ENCODE results near the gene NDUFB10.

The NDUFB10 gene

DNA sequence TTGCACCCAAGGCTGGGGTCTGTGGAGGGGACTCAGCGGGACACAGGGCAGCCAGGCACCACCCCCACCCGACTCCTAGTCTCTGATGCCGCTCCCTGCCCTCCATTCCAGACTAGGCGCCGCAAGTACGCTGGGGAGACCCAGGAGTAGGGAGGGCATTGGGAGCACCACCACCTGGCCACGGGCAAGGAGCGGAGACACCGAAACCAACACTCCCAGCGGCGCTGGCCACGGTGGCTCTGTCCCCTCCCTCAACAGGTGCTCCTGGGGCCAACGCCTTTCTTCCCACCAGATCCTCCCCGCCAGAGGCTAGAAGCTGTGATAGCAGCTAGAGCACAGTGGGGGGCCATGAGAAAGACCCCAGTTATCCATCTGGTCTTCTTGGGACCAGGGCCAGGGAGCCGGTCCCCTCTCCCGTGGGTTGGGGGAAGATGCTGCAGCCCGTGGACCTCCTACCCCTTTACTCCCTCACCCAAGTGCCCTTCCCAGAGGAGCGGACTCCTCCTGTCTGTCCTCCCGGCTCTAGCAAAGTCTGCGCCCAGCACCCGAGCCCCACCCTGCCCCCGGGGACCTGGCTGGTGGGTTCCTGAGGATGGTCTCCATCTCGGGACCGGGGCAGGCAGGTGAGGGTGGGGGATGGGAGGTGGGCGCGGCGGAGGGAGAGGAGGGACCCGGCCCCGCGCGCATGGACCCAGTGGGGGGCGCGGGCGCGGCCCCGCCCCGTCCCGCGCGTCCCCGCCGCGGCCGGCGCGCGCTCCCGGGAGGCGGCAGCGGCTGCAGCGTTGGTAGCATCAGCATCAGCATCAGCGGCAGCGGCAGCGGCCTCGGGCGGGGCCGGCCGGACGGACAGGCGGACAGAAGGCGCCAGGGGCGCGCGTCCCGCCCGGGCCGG is 30.1 kb downstream of the NDUFB10 start, which contains the start of gene SYNGR3:
SYNGR3 (plus strand) TSS at position 762 of the 892 bp plus-strand sequence. CDS start 133 bp downstream, outside the sequence.
- no peak for DNase-seq

DNA sequence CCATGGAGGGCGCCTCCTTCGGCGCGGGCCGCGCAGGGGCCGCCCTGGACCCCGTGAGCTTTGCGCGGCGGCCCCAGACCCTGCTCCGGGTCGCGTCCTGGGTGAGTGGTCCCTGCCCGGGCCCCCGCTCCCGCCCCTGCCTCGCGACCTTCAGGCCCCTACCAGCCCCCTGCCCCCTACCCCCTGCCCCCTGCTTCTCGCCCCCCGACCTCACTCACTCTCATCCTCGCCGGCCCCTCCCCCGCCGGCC is 30.7 kb downstream of the NDUFB10 start:
- no peak for DNase-seq

GRCh38 chr16:1990351-1991134 is 31.2 kb downstream of the NDUFB10 start:
- DNase-seq, result peak; percentile 45

- DNase-seq, result peak; percentile 48
Measured at GRCh38 chr16:1991135-1991551, 31.8 kb downstream of the NDUFB10 start.

DNA sequence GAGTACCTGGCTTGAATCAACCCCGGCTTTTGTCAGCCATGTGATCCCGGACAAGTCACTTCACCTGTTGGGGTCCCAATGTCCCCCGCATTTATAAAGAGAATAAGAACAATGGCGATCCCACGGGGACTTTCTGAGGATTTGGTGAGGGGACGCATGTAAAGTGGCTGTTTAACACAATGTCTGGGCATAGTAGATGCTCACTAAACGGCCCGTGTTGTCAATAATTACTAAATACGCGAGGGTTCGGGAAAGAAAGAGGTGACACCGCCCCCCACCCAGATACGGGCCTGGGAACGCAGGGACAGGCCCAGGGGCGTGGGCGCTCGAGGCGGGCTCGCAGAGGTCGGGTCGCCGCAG is 32.2 kb downstream of the NDUFB10 start:
- no peak for DNase-seq

- peak; percentile 96 for DNase-seq
Measured at GRCh38 chr16:1991948-1992703, 32.8 kb downstream of the NDUFB10 start.

- DNase-seq, result no peak
Measured at GRCh38 chr16:1992704-1993317, 33.5 kb downstream of the NDUFB10 start.

- no peak for DNase-seq
Measured at GRCh38 chr16:1993731-1994131, 34.4 kb downstream of the NDUFB10 start.

DNA sequence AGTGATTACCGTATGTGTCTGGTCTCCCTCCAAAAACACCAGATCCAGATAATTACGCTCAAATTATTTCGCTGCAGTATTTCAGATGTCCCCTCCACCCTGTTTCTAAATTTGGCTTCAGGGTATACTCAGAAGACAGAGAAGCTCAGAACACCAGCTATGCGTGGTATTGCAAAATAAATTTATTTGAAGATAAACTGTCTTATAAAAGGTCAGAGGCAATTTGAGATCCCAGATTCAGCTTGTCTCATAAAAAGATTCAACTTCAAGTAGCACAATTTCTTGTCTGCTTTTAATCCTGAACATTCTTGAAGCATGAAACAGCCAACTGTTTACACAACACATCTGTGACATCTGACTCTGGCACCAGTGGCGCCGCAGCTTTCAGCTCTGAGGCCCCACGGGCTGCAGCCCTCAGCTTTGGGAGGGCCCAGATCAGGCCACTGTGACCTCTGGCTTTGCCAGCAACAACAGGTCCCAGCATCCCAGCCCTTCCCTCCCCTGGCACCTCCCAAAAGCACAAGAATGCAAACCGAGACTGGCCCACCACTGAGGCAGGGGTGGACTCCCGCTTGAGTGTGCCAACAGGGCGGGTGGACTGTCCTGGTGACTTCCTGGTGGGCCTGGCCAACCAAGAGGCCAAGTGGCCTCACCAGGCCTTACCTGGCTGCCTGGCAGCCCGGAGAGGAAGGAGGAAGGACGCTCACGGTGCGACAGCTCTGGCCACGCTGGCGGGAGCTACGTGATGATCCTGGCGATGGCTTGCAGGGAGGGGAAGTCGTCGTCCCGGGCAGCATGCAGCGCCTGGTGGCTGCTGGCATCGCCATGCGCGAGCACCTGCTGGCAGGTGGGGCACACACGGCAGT is 38.4 kb downstream of the NDUFB10 start:
- no peak for DNase-seq

- no peak for DNase-seq
Measured at GRCh38 chr16:1998360-1998835, 39.1 kb downstream of the NDUFB10 start.

DNA sequence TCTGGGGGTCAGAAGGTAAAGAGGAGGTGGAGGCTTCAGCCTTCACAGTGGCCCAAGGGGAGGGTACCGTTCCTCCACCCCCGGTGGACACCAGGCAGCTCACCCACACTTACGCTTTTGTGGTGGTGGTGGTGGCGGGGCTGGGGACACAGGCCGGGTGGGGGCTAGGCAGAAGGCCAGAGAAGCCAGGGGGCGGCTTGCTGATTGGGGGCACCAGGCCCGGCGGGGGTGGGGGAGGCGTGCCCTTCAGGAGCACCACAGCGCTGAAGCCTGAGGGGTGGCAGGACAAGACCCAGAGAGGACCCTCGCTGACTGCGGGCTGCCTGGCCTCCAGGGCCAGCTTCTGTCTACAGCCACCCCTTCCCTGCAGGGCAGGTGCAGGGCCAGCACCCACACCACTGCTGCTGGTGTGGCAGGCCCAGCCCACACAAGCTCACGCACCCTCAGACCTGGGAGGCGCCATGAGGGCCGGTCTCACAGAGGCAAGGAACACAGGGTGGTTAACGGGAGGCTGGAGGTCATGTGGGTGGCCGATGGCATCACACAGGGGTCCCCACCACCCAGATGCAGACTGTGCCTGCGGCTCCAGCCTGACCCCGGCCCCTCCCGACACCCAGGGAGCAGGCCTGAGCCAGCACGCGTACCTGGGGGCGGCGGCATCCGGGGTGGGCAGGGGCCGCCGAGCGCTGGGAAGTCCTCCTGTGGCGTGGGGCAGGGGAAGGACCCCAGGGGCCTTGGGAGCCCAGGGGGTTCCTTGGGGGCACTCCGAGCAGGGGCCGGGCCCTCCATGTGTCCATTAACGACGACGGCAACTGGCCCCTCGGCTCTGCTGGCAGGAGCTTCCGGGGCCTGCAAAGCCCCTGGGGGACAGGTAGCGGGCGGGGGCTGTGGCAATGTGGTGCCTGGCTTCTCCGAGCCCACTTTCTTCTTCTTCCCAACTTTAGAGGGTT is 39.8 kb downstream of the NDUFB10 start:
- DNase-seq, result no peak

DNA sequence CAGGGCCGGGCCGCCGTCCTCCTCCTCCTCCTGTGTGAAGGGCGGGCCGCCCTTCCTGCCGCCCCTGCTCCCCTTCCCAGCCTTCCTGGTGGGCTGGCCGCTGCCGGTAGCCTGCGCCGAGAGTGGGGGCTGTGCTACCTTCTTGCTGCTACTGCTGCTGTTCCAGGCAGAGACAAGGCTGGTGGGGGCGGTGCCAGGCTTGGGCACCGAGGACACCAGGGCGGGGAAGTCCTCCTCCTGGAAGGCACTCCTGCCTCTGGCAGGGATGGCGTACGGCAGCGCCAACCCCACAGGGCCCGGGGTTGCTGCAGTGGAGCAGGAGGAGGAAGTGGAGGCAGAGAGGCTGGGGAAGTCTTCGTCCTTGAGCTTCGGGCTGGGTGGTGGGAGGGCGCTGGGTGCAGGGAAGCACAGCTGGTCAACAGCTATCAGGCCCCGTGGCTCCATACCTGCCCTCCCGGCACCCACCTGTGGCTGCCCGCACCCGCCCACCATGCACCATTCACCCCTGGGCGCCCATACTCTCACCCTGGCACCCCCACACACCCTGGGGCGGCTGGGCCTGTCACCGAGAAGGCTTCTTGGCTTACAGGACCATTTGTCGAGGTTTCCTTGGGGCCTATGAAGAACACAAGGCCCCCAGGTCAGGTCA is 40.7 kb downstream of the NDUFB10 start:
- no peak for DNase-seq

DNA sequence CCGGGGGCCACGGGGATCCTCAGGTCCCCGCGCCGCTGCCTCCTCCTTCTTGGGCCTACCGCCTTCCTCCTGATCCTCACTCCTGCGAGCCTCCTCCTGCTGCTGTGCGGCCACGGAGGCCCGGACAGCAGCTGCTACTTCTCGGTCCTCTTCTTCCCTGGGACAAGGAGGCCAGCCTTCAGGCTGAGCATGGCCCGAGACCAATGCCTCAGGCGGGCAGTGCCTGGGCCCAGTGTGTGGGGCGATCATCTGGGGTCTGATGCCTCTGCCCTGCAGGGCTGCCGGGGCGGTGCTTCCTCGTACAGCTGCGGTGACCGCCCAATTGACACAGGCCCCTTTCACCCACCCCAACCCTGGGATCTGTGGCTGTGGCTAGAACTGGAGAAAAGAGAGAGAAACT is 41.7 kb downstream of the NDUFB10 start:
- DNase-seq, result no peak

DNA sequence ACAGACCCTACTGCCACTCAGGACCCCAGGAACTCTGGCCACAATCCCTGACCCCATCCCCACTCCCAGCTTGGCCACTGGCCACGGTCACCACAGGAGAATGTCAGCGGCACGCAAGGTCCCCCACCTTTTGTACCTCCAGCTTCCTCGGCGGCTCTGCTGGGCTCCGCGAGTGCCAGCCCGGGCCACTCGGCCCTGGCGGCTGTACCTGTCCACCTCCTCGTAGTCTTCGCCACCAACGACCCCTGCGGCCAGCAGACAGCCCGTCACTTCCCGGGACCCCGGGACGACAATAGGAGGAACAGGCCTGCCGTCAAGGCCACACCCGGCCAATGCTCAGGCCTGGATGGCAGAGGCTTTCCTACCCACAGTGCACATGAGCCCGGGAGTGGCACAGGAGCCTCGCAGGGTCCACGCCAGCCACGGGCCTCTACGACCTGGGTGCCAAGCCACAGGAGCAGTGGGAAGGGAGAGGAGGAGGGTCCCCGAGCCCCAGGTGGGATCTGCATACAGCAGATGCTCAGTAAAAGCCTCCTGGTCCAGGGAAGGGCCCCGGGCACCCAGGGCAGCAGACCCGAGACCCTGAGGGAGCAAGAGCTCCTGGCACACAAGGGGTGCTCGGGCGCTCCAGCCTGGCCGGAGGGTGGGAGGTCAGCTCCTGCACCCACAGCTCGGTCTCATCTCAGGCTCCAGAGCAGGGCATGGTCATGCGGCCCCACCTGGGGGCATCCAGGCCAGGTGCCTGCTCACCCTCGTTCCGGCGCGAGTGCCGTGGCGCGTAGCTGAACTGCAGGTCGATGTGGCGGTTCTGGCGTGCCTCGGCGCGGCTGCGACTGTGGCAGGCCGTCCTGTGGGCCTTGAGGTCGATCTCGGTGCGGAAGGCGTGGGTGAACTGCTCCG is 42.4 kb downstream of the NDUFB10 start:
- DNase-seq, result no peak

- no peak for DNase-seq
Measured at GRCh38 chr16:2002406-2003230, 43.3 kb downstream of the NDUFB10 start.

DNA sequence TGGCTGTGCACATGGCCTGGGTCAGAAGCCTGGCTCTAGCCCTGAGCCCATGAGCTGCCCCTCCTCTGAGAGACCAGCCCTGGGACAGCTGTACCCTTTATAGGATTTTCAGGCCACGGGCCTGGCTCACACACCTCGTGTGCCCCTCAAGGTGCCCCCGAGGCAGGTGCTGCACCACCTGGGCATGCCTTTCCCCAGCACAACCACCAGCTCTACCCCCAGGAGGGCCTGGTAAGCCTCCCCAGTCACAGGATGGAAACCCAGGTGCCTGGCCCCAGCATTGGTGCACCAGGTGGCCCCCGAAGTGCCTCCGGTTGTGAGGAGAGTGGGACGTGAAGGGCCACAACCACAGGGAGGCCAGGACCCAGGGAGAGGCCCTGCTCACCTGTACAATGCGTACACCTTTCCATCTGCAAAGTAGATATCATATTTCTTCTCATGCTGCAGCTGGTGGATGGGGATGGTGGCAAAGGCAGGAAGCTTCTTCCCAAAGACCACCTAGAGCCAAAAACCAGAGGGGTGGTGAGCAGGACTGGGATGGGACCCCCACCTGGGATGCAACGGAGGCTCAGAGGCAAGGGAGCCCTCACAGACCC is 44.0 kb downstream of the NDUFB10 start:
- DNase-seq, result no peak

DNA sequence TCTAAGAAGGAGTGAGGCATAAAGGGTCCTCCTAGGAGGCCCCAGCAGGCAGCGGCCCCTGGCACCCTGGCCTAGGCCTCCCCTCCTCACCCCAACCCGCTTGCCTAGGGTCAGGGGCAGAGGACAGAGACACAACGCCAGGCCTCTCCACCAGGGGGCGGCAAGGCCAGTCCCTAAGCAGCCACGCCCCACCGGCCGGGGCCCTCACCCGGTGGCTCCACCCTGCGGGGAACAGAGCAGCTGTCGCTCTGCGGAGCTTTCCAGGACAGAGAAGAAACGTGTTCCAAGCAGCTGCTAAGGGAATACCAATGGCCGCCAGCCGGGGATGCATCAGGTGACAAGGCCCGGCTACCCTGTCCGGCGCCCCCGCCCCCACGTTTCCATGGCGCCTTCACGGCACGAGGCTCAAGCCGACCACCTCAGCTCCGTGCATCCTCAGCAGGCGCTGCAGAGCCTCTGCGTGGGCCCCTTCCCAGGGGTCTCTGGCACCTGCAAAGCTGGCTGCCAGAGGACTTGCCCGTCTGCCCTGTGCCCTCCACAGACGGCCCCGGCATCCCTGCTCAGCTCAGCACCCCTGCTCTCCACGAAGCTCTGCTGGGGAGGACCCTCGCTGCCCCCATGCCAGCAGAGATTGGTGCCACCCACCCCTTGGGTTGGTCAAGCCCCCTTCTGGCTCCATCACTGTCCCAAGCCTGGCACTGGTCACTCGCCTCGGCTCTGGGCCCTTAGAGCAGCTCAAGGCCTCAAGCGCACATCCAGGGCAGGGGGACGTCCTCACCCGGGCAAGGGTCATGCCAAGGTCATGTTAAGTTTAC is 44.7 kb downstream of the NDUFB10 start:
- DNase-seq, result peak; percentile 89
